Osteoblast (primary cell): ENCODE measurements around the gene USP12. TPM values are rescaled to one million over a fixed set of nuclear protein-coding genes. Genes with fewer than 3 reads are reported as not detected.

Experiments
- DNase-seq: peaks from one replicate; pipeline ENCODE4 v3.0.0; 2011; ENCODE audit warnings: low spot score, mixed read lengths; ENCODE audit not compliant: insufficient read length; ENCODE audit errors: missing footprints
- H2AFZ ChIP-seq: 2 replicates; pipeline ENCODE4 v1.6.0; 2011; ENCODE audit warnings: mild to moderate bottlenecking, low read length
- H3K27ac ChIP-seq: 2 replicates; pipeline ENCODE4 v1.5.1; 2011; ENCODE audit warnings: mild to moderate bottlenecking, low read depth, low read length, moderate library complexity
- H3K27me3 ChIP-seq: 2 replicates; pipeline ENCODE4 v1.6.0; 2012; ENCODE audit warnings: mild to moderate bottlenecking, control low read depth, inconsistent platforms, low read length, moderate library complexity; ENCODE audit not compliant: insufficient read depth
- H3K36me3 ChIP-seq: 2 replicates; pipeline ENCODE4 v1.5.1; 2011; ENCODE audit warnings: mild to moderate bottlenecking, low read length, control low read depth, moderate library complexity; ENCODE audit not compliant: insufficient read depth
- H3K4me1 ChIP-seq: 2 replicates; pipeline ENCODE4 v1.5.1; 2011; ENCODE audit warnings: mild to moderate bottlenecking, low read length, control low read depth, moderate library complexity; ENCODE audit not compliant: insufficient read depth
- H3K4me2 ChIP-seq: 2 replicates; pipeline ENCODE4 v1.6.0; 2011; ENCODE audit warnings: mild to moderate bottlenecking, low read length; ENCODE audit not compliant: insufficient read depth
- H3K4me3 ChIP-seq: fragments of 200-600 bp; sonication (generic); 3 replicates; pipeline ENCODE4 v1.5.1; 2012; ENCODE audit warnings: mild to moderate bottlenecking, low read length, inconsistent platforms; ENCODE audit not compliant: insufficient read depth
- H3K79me2 ChIP-seq: 2 replicates; pipeline ENCODE4 v1.6.0; 2012; ENCODE audit warnings: mild to moderate bottlenecking, low read length, control low read depth, inconsistent platforms; ENCODE audit not compliant: insufficient read depth
- H3K9me3 ChIP-seq: 2 replicates; pipeline ENCODE4 v1.5.1; 2011; ENCODE audit warnings: low read depth, low read length, control low read depth
- H4K20me1 ChIP-seq: 2 replicates; pipeline ENCODE4 v1.6.0; 2012; ENCODE audit warnings: mild to moderate bottlenecking, low read length, control low read depth; ENCODE audit not compliant: insufficient read depth
- total RNA-seq: library from RNA; depleted of rRNA; stranded (reverse); fragments of >200 nt; gene quantifications from 2 replicates; pipeline ENCODE4 v1.2.3, GENCODE V29; 2012
- TF ChIP-seq, protein P1 (sequence below): IDR thresholded peaks from 2 replicates; pipeline ENCODE4 v1.5.1; 2011; ENCODE audit warnings: mild to moderate bottlenecking, low read depth, low read length, moderate library complexity; ENCODE audit errors: extremely low read depth

Gene USP12
- total RNA-seq, 1 donor, result 24.6 TPM

GRCh38 chr13:27122036-27122435 lies 49.6 kb downstream of the USP12 start:
- peaks cover 83% of the 10 kb centered on the region for H3K79me2 ChIP-seq
- H3K27ac ChIP-seq, result no peak overlapping the region
- TF ChIP-seq, protein P1, sequence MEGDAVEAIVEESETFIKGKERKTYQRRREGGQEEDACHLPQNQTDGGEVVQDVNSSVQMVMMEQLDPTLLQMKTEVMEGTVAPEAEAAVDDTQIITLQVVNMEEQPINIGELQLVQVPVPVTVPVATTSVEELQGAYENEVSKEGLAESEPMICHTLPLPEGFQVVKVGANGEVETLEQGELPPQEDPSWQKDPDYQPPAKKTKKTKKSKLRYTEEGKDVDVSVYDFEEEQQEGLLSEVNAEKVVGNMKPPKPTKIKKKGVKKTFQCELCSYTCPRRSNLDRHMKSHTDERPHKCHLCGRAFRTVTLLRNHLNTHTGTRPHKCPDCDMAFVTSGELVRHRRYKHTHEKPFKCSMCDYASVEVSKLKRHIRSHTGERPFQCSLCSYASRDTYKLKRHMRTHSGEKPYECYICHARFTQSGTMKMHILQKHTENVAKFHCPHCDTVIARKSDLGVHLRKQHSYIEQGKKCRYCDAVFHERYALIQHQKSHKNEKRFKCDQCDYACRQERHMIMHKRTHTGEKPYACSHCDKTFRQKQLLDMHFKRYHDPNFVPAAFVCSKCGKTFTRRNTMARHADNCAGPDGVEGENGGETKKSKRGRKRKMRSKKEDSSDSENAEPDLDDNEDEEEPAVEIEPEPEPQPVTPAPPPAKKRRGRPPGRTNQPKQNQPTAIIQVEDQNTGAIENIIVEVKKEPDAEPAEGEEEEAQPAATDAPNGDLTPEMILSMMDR, result no peak
- H3K36me3 ChIP-seq, result no peaks in the 10 kb centered on the region
- H3K27me3 ChIP-seq, result no peaks in the 10 kb centered on the region
- H3K4me2 ChIP-seq, result no peak overlapping the region
- peaks cover 26% of the 10 kb centered on the region for H3K4me1 ChIP-seq
- no peak overlapping the region for H2AFZ ChIP-seq
- no peak for DNase-seq
- no peak overlapping the region for H3K4me3 ChIP-seq
- H3K9me3 ChIP-seq, result no peaks in the 10 kb centered on the region
- H4K20me1 ChIP-seq, result peaks cover 10% of the 10 kb centered on the region

DNA sequence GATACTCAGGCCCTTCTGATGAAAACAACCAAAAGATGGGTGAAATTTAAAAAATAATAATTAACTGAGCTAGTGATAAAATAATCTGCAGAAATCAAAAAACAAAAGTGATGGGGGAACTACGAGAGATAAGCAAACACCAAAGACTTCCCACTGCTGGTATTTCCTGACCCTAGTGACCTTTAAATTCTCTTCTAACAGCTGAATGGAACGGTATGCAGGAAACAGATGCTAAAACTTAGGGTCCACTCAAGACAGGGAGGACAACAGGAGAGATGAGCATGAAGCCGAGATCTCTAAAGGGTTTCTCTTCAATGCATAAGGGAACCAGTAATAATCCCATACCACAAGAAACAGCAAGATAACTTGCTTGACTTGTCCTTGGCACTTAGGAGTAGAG lies 50.8 kb downstream of the USP12 start:
- Histone ChIP-seq H3K36me3 (no peaks in the 10 kb centered on the region), H3K27ac (peak overlapping the region; percentile 44), H3K4me3 (no peak overlapping the region), H3K79me2 (peaks cover 80% of the 10 kb centered on the region), H3K4me1 (peaks cover 30% of the 10 kb centered on the region), H2AFZ (no peak overlapping the region), H3K9me3 (no peaks in the 10 kb centered on the region), H3K27me3 (no peaks in the 10 kb centered on the region), H4K20me1 (peaks cover 15% of the 10 kb centered on the region), H3K4me2 (peak overlapping the region; percentile 54)
- TF ChIP-seq, protein P1, result no peak
- DNase-seq, result no peak

- Histone ChIP-seq H3K79me2 (peaks cover 79% of the 10 kb centered on the region), H3K27ac (peak overlapping the region; percentile 44), H3K4me1 (peaks cover 30% of the 10 kb centered on the region), H4K20me1 (peaks cover 15% of the 10 kb centered on the region), H3K27me3 (no peaks in the 10 kb centered on the region), H3K9me3 (no peaks in the 10 kb centered on the region), H3K4me2 (peak overlapping the region; percentile 0), H3K4me3 (no peak overlapping the region), H2AFZ (no peak overlapping the region), H3K36me3 (peaks cover 4% of the 10 kb centered on the region)
- TF ChIP-seq, protein P1, result no peak
- DNase-seq, result no peak
Measured at GRCh38 chr13:27120011-27120410, 51.6 kb downstream of the USP12 start.

- Histone ChIP-seq H3K27ac (no peak overlapping the region), H3K4me2 (no peak overlapping the region), H3K4me3 (no peak overlapping the region), H3K36me3 (peaks cover 6% of the 10 kb centered on the region), H3K9me3 (no peaks in the 10 kb centered on the region), H3K79me2 (peaks cover 76% of the 10 kb centered on the region), H3K27me3 (no peaks in the 10 kb centered on the region), H3K4me1 (peaks cover 30% of the 10 kb centered on the region), H2AFZ (no peak overlapping the region), H4K20me1 (peaks cover 15% of the 10 kb centered on the region)
- TF ChIP-seq, protein P1, result no peak
- no peak for DNase-seq
Measured at GRCh38 chr13:27118428-27119054, 53.1 kb downstream of the USP12 start.
